ENCODE results near the gene INO80D. TPM values are rescaled to one million over a fixed set of nuclear protein-coding genes. Genes with fewer than 3 reads are reported as not detected.

INO80D gene
- total and polyA plus RNA-seq, 2 of the 13 experiments (the other 11 are each of a cell fraction or from before 2014, with no cell fraction given), result 7.6 to 7.9 TPM

- TF ChIP-seq NR2F2 (IDR thresholded peaks at IDR 0.05; ENCODE audit: borderline replicate concordance, low read depth), result peak; percentile 45; the same call in 1 of the 2 replicates
- peak; percentile 45; the same call in 1 of the 2 replicates for TF ChIP-seq NAIF1 (CRISPR knock-in tag; IDR thresholded peaks at IDR 0.05; ENCODE audit: borderline replicate concordance)
- peak; percentile 38; the same call in 1 of the 2 replicates for TF ChIP-seq FOSL2 (CRISPR knock-in tag; IDR thresholded peaks at IDR 0.05)
- peak; percentile 92 for TF ChIP-seq SRSF1 (optimal IDR thresholded peaks at IDR 0.05; ENCODE audit: low read depth, low read length)
- peak; percentile 65; the same call in 1 of the 2 replicates for TF ChIP-seq ELF4 (CRISPR knock-in tag; IDR thresholded peaks at IDR 0.05; ENCODE audit: borderline replicate concordance)
- TF ChIP-seq BCL6 (CRISPR knock-in tag; IDR thresholded peaks at IDR 0.05), result 0 out of 2 replicates have a peak, but pooled peaks have one; percentile 10
- peak; percentile 60 for TF ChIP-seq SALL1 (CRISPR knock-in tag; IDR thresholded peaks at IDR 0.05)
- 0 out of 2 replicates have a peak, but pooled peaks have one; percentile 45 for TF ChIP-seq HNRNPL (IDR thresholded peaks at IDR 0.05; ENCODE audit: low read depth, low read length)
- no peak for TF ChIP-seq SRSF4 (IDR thresholded peaks at IDR 0.05; ENCODE audit: low read depth, low read length, poor library complexity, severe bottlenecking)
- peak; percentile 57 for TF ChIP-seq CTCF (CRISPR knock-in tag; IDR thresholded peaks at IDR 0.05)
- TF ChIP-seq ESRRA (CRISPR knock-in tag; IDR thresholded peaks at IDR 0.05; ENCODE audit: low read depth), result 0 out of 2 replicates have a peak, but pooled peaks have one; percentile 63
- TF ChIP-seq KLF13 (CRISPR knock-in tag; IDR thresholded peaks at IDR 0.05), result no peak
- TF ChIP-seq MEIS1 (CRISPR knock-in tag; IDR thresholded peaks at IDR 0.05; ENCODE audit: borderline replicate concordance), result 0 out of 2 replicates have a peak, but pooled peaks have one; percentile 62
- TF ChIP-seq POGK (CRISPR knock-in tag; conservative IDR thresholded peaks at IDR 0.05), result peak; percentile 88
- TF ChIP-seq ATF6 (CRISPR knock-in tag; conservative IDR thresholded peaks at IDR 0.05), result no peak
- TF ChIP-seq ZNF563 (CRISPR knock-in tag; IDR thresholded peaks at IDR 0.05), result peak; percentile 95
- no peak for TF ChIP-seq MIER2 (CRISPR knock-in tag; IDR thresholded peaks at IDR 0.05)
- no peak for TF ChIP-seq ZFP37 (CRISPR knock-in tag; IDR thresholded peaks at IDR 0.05; ENCODE audit: borderline replicate concordance)
- 0 out of 2 replicates have a peak, but pooled peaks have one; percentile 28 for TF ChIP-seq HIVEP1 (CRISPR knock-in tag; IDR thresholded peaks at IDR 0.05)
- TF ChIP-seq ZBTB25 (CRISPR knock-in tag; IDR thresholded peaks at IDR 0.05), result peak; percentile 54
- TF ChIP-seq ZNF136 (CRISPR knock-in tag; IDR thresholded peaks at IDR 0.05; ENCODE audit: low read depth), result no peak
- TF ChIP-seq HOXA9 (CRISPR knock-in tag; IDR thresholded peaks at IDR 0.05; ENCODE audit: borderline replicate concordance), result peak; percentile 55; the same call in 1 of the 2 replicates
These were observed at the start of gene INO80D (continued) for GRCh38 chr2:206085742-206086445.

Measured in HepG2 (cell line).